Measurements from ENCODE around the gene CEACAM3. TPM values are rescaled to one million over a fixed set of nuclear protein-coding genes. Genes with fewer than 3 reads are reported as not detected.

The CEACAM3 gene
- total RNA-seq, 1 experiment from 2014 or later = not detected

DNA sequence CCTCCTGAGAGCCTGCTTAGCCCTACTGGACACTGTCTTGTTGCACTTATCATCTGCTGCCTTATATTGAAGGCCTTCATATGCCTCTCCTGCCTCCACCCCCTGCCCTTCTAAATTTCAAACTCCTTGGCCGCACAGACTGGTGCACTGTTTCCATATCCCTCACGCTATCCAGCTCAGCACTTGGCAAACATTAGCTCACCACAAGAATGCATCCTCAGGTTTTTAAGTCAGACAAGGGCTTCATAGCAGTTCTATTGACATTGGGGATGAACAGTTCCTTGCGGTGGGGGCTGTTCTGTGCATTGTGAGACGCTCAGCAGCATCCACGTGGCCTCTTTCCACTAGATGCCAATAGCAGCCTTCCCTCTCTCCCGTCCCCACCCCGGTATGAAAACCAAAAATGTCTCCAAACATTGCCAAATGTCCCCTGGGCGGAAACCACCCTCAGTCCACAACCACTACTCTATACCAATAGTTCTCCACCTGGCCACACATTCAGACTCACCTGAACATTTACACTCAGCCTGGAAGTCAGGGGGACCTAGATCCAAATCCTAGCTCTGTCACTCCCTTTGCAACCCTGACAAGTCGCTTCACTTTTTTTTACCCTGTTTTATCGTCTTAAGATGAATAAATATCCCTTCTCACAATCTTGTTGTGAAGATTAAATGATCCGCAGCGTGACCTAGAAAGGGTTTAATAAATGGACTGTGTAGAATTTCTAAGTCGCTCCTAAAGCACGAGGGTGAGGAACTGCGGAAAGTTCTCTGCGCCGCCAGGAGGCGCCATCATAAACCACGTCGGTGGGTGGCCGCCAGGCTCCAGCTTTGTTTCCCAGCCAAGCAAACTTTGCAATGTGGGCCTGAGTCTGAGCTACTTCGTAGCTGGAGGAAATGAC, 3.6 kb upstream of the CEACAM3 start:
- DNase-seq (ENCODE audit: low spot score) = peak; percentile 87

GRCh38 chr19:41793414-41793727, 3.0 kb upstream of the CEACAM3 start:
- DNase-seq (ENCODE audit: low spot score) = no peak

DNA sequence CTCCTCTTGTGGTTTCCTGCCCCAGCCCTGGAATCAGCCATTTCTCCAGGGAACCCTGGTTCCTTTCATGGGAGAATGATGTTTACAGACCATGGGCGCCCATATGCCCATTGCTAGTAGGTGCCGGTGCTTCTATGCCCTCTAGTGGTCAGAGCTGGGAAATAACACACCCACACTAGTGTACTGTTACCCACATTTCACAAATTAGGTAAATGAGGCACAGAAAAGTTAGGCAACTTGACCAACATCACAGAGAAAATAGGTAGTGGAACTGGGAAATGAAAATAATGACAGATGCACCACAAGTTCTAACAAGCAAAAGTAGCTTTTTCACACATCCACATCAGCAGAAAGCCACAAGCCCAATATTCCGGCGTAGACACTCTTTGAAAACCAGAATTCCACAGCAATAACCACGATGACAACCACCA, 1.3 kb upstream of the CEACAM3 start:
- DNase-seq (ENCODE audit: low spot score) = peak; percentile 47

- DNase-seq (ENCODE audit: low spot score) = no peak
Measured at GRCh38 chr19:41796901-41797300, 514 bp downstream of the CEACAM3 start.

- no peak for DNase-seq (ENCODE audit: low spot score)
Measured at GRCh38 chr19:41799444-41800000, 3.1 kb downstream of the CEACAM3 start.

GRCh38 chr19:41801031-41801430, 4.6 kb downstream of the CEACAM3 start:
- DNase-seq (ENCODE audit: low spot score) = no peak

DNA sequence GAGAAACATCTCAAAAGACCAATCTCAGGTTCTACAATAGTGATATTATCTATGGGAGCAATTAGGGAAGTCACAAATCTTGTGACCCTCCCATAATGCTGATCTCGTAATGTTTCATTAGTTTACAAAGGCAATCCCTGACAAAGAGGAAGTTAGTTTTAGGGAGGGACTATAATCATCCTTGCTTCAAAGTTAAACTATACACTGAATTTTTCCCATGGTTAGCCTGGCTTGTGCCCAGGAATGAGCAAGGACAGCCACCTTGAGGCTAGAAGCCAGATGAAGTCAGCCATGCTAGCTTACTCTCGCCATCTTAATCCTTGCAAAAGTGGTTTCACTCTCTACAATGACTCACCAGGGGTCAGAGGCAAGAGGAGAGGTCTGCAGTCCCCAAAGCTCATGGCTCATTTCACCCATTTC, 5.4 kb downstream of the CEACAM3 start:
- DNase-seq (ENCODE audit: low spot score) = no peak

- no peak for DNase-seq (ENCODE audit: low spot score)
Measured at GRCh38 chr19:41802770-41803169, 6.4 kb downstream of the CEACAM3 start.

DNA sequence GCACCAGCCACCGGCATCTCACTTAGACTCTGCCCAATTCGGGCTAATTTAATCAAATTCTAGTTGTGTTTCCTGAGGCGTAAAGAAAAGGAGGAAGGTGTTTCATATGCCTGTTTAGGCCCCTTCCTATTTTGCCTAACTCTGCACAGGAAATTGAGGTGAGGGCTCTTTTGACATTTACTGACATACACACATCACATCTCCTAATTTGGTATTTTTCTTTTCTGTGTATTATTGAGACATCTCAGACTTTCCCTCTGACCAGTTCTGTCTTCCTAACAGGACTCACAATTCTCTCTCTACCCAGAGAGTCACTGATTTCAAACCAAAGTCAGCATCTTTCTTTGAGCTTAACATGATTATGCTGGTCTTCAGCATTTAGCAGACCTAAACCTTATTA, 7.9 kb downstream of the CEACAM3 start:
- DNase-seq (ENCODE audit: low spot score) = no peak

DNA sequence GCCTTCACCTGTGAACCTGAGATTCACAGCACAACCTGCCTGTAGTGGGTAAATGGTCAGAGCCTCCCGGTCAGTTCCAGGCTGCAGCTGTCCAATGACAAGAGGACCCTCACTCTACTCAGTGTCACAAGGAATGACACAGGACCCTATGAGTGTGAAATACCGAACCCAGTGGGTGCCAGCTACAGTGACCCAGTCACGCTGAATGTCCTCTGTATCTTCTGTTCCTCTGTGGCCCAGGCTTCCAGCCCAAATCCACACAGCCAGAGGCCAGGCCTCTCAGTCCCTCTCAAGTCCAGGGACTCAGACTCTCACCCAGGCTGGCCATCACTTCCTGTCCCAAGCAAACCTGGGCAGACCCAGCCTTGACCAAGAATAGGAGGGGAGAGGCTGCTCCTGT, 10.8 kb downstream of the CEACAM3 start:
- no peak for DNase-seq (ENCODE audit: low spot score)

- DNase-seq (ENCODE audit: low spot score) = no peak
Measured at GRCh38 chr19:41808663-41809566, 12.5 kb downstream of the CEACAM3 start.

- DNase-seq (ENCODE audit: low spot score) = no peak
Measured at GRCh38 chr19:41810301-41810700, 13.9 kb downstream of the CEACAM3 start.

- DNase-seq (ENCODE audit: low spot score) = no peak
Measured at GRCh38 chr19:41811036-41811435, 14.6 kb downstream of the CEACAM3 start.

DNA sequence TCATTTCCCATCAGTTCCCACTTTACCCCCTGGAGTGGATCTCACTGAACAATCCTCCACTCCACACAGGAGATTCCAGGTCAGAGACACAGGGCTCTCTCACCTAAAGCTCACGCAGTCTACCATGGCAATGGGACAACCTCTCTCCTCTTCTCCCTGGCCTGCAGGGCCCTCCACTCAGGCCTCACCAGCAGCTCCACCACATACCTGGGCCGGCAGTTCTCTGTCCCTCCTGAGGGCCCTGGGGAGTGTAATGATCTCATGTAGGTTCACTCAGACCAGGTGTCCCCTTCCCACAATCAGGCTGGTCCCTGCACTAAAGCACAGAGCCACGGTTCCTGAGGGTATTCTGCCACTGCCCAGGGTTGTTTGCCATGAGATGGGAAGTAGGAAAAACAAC, 15.6 kb downstream of the CEACAM3 start:
- no peak for DNase-seq (ENCODE audit: low spot score)

GRCh38 chr19:41813911-41814310, 17.5 kb downstream of the CEACAM3 start:
- DNase-seq (ENCODE audit: low spot score) = no peak

- no peak for DNase-seq (ENCODE audit: low spot score)
Measured at GRCh38 chr19:41815301-41815700, 18.9 kb downstream of the CEACAM3 start.

GRCh38 chr19:41816761-41817160, 20.4 kb downstream of the CEACAM3 start:
- no peak for DNase-seq (ENCODE audit: low spot score)

DNA sequence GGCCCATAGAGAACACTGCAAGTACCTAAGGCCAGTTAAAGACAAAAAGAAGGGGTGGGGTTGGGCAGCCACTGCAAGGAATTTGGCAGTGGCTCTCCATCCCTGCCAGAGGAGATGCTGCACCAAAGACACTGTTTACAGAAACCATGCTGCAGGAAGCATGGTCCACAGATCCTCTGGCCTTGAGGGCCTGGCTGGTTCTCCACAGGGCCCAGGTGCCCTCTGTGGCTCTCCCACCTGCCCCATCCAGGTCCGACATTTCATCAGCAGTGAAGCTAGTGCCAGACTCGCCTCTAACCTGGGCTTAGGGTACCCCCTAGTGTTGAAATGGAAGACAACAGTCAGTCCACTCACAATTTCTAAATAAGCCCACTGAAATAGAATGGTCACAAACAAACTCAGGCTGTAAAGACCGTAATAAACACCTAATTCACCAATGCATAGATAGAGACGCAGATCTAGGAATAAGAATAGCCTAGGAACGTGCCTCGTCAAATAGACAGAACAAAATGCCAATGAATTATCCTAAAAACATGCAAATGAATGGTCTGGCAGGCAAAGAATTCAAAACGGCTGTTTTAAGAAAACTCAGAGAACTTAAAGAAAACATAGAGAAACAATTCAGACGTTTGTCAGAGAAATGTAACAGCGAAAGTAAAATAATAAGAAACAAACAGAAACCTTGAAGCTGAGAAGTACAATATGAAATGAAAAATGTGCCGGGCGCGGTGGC, 24.8 kb downstream of the CEACAM3 start:
- DNase-seq (ENCODE audit: low spot score) = peak; percentile 31

- DNase-seq (ENCODE audit: low spot score) = no peak
Measured at GRCh38 chr19:41837981-41838708, 41.8 kb downstream of the CEACAM3 start.

DNA sequence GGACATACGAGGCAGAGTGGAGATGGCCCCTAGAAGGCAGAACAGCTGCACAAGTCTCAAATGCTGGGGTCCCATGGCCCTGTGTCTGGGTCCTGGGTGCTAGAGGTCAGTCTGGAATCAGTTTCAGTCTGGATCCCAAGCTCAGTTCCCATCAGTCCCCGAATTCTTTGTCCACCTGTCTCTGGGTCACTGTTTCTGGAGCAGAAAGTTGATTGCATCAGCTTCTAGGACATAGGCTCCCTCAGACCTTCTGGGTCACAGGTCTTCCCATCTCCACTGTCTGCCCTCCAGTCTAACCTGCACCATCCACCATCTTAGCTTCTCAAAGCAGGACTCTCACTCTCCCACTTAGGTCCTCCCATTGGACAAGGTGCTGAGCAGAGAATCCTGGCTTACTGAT, 42.8 kb downstream of the CEACAM3 start:
- DNase-seq (ENCODE audit: low spot score) = no peak

- DNase-seq (ENCODE audit: low spot score) = no peak
Measured at GRCh38 chr19:41843371-41843770, 47.0 kb downstream of the CEACAM3 start.

Data from H4 (cell line).